ENCODE results near the gene CHN1.

DNA sequence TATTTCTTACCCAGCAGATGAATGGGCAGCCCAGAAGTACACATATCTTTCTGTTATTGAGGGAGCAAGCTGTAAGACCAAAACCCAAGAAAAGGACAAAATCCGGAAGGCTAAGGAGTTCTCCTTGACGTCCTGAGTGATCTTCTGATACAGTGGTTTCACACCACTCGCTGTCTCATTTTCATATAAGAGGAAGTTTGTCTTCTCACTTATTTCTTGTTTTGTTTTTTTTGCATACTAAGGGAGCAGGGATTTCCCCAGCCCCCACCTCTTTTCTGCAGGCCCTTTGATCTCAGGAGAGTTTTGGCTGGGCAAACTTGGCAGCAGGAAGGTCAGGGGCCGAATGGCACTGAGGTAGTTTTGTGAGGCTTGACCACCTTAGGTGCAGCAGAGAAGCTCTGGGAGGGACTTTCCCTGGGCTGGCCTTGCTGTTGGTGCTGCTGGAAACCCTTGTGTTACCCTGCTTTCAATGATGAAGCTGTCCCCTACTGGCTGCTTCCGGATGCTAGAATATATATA lies 254.2 kb downstream of the CHN1 start:
- TF ChIP-seq, protein P1, sequence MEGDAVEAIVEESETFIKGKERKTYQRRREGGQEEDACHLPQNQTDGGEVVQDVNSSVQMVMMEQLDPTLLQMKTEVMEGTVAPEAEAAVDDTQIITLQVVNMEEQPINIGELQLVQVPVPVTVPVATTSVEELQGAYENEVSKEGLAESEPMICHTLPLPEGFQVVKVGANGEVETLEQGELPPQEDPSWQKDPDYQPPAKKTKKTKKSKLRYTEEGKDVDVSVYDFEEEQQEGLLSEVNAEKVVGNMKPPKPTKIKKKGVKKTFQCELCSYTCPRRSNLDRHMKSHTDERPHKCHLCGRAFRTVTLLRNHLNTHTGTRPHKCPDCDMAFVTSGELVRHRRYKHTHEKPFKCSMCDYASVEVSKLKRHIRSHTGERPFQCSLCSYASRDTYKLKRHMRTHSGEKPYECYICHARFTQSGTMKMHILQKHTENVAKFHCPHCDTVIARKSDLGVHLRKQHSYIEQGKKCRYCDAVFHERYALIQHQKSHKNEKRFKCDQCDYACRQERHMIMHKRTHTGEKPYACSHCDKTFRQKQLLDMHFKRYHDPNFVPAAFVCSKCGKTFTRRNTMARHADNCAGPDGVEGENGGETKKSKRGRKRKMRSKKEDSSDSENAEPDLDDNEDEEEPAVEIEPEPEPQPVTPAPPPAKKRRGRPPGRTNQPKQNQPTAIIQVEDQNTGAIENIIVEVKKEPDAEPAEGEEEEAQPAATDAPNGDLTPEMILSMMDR (IDR thresholded peaks at IDR 0.05 in 4 of 5, conservative IDR thresholded peaks at IDR 0.05 in 1 of 5) = no peak
- TF ChIP-seq POLR2A (IDR thresholded peaks at IDR 0.05) = no peak

Data from gastrocnemius medialis (tissue), 4 donors.